GM19035 (cell line): Measurements from ENCODE around the gene OR7G3.

Experiments used
- ATAC-seq: cut with Tn5 transposase; IDR thresholded peaks from one replicate; pipeline ENCODE4 v1.9.1; 2021; ENCODE audit not compliant: unreplicated experiment

OR7G3 gene

DNA sequence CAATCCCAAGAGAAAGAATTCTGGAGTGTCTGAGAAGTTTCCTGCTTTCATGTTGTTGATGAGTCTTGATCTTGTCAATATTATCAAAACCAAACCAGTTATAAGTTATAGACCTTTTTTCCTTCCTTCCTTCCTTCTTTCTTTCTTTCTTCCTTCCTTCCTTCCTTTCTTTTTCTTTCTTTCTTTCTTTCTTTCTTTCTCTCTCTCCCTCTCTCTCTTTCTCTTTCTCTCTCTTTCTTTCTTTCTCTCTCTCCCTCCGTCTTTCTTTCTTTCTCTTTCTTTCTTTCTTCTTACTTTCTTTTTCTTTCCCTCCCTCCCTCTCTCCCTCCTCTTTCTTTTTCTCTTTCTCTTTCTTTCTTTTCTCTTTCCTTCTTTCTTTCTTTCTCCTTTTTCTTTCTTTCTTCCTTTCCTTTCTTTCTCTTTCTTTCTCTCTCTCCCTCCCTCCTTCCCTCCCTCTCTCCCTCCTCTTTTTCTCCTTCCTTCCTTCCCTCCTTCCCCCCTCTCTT is at the start of gene OR7G3:
Gene OR7G3, minus strand, starts transcription at position 51 of the 506 bp plus-strand sequence. Its CDS starts 0 bp downstream, at position 51.
- ATAC-seq: no peak

DNA sequence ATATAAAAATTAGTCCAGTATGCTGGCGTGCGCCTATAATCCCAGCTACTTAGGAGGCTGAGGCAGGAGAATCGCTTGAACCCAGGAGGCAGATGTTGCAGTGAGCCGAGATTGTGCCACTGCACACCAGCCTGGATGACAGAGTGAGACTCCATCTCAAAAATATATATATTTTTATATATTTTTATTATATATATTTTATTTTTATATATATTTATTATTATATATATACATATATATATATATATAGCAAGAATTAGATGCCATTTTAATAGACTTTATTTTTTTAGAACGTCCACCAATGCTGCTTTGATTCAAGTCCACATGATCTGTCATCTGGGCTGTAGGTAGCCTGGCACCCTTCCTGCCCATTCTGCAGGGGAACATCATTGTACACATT is 48.6 kb upstream of the OR7G3 start:
- ATAC-seq: no peak

DNA sequence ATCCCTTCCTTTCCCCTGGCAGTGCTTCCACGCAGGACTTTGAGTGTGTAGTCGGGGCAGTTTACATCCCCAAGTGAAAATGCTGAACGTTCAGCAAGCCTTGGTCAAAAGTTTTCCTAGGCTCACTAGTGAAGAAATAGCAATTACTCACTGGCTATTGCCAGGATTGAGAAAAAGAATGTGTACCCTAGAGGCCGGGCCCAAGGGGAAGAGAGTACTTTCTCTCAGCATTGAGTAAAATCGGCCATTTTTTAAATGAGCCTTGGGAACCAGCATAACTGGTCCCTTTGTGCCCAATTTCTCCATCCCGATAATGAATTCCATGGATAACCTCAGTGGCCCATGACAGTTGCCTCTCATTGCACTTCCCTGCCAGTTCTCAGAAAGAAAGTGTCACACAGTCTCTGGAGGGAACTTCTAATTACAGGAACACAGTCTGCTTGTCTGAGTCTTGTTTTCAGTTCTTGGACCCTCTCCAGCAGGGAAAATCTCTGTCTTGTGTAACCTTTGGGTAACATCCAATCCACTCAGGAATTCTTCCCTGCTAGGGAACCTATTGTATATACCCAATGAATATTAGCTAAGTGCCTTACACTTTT is 44.7 kb upstream of the OR7G3 start:
- no peak for ATAC-seq

DNA sequence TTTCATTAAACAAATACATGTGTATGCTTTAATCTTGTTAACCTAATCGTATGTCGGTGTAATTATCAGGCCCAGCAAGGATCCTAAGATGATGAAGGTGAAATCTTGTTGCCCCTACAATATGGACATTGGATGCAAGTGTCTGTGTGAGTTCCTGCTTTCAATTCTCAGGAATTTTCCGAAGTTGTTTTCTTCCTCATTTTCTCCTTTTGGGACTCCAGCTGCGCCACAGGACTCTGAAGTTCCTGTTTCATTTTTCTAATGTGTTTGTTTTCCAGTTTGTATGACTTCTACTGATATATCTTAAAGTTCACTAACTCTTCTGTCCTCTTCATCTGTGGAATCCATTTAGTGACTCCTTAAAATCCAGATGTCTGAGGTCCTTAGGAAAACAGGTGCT is 40.1 kb upstream of the OR7G3 start:
- no peak for ATAC-seq

DNA sequence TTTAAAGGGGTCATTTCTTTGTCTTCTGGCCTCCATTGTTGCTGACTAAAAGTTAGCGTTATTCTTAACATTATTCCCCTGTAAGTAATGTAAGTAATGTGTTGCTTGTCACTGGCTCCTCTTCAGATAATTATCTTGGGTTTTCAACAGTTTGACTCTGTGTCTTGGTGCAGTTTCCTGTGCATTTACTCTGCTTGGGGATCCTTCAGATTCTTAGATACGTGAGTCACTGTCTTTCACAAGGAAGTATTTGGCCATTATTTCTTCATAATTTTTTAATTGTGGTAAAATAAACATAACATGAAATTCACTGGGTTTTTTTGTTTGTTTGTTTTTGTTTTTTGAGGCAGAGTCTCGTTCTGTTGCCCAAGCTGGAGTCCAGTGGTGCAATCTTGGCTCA is 38.5 kb upstream of the OR7G3 start:
- ATAC-seq: no peak

DNA sequence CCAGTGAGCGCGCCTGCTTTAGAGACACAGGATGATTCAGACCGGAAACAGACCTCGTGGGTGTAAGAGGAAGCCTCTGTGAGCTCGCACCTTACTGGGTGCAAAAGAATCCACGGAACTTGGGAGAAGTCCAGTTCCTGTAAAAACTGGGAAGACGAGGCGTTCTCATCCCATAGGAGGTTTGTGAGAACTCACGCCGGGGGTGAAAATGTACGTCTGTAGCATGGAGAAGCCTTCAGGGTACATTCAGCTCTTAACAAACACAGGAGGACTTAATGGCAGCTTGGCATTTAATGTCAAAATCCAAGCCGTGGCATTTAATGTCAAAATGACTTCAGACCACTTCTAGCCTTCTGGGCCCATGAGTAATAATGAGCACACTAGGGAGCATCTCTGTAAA is 34.7 kb upstream of the OR7G3 start:
- no peak for ATAC-seq

DNA sequence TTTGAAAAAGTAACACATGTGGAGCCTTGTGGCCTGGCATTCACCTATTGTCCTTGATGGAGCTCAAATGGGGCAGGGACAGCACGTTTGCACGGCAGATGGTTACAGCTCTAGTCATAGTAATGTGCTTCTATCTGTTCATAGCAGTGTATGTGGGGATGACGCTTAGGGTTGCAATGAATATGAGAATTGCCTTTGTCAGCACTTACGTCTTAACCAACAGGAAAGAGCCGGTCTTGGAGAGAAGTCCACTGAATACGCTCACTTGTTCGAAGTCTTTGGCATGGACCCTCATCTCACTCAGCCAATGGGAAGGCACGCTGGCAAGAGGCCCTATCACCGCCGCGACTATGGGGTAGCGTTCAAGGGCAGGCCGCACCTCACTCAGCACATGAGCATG is 33.1 kb upstream of the OR7G3 start:
- ATAC-seq: no peak

DNA sequence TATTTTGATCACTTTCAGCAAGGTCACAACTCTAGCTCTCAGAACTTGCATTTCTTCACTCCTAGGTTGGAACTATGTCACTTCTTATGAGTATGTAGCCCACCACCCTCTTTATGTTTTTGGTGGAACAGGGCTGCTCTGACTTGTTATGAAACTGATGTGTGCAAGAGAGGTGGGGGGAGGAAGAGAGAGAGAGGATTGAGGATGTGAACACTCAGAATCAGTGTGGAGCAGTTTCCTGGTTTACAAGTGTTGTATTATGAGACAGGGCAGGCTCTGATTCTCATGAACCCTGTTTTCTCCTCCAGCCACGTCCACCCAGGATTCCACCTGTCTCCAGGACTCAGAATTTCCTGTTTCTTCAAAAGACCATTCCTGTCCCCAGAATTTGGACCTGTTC is 29.6 kb upstream of the OR7G3 start:
- ATAC-seq: no peak

DNA sequence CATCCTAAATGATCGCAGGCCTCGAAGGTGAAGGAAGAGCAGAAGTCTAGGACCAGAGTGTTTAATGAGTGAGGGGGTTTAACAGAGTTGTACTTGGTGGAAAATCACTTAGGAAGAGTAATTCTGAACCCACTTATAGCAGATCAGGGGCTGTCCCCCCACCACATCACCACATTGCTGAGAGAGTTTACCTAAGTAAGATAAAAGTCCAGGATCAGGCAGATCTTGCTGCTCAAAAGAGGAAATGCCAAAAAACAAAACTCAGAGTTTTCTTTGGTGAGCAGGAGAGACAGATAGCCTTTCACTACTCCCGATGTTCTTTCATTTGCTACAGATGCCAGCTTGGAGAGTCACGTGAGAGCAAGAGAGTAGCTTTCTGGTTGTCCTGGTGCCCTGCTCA is 28.8 kb upstream of the OR7G3 start:
- no peak for ATAC-seq

DNA sequence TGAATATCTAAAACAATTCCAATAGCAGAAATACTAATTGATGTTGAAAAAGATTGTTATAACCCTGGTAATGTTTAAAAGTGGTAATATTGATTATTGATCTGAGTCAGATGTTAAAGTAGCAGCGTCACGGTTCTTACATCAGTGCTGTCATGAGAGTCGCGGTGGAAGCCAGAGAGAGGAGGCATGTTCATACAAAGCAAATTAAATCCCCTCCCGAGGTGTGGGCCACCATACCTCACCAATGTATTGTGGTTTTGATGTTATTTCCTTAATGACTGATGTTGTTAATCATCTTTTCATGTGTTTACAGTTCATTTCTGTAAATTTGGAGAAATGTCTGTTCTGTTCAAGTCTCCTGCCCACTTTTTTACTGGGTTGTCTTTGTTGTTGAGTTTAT is 24.6 kb upstream of the OR7G3 start:
- no peak for ATAC-seq

DNA sequence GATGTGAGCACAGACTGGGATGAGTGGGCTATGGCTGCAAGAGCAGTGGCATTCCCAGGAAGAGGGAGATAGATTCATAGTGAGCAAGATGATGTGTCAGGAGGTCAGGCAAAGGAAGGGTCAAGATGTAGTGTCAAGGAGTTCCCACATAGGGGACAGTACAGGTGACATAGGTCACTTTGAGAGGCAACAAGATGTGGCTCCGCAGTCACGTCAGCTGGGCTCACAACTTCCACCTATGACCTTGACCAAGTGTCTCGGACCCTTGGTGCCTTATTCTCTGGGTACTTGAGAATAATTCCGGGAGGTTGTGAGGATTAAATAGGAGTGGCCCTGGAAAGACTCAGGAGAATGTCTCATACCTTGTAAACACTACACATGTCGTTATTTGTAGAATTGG is 23.9 kb upstream of the OR7G3 start:
- no peak for ATAC-seq

DNA sequence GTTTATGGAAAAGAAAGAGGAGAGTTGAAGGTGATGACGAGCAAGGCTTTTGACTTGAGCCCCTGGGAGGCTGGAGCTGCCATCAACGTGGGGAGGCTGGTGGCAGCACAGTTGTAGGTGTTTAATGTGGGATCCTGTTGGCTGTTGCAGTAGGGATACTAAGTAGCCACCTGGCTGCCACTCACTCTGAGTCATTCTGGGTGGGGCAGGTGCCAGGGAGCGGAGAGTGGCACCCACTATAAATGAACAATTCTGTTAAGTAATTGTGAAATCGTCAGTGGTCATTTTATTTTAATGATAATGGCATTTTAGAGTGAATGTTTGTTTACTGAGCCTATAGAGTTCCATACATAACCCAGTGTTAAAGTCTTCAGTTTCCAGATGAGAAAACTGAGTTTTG is 23.2 kb upstream of the OR7G3 start:
- ATAC-seq: no peak

DNA sequence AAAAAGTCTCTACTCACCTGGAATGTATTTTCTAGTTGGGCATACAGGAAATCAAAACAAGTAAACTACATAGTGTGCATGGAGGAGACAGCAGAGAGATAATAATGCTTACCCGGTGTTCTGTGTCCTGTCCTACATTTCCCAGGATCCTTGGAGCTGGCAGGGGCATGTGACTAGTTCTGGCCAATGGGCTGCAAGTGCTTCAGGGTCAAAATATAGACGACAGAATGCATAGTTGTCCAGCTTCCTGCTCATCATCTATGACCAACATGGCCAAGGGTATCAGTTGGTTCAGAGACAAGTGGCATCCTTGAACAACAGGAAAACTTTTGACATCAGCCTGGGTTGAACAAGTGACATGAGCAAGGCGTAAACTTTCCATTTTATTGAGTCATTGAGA is 21.9 kb upstream of the OR7G3 start:
- ATAC-seq: no peak

DNA sequence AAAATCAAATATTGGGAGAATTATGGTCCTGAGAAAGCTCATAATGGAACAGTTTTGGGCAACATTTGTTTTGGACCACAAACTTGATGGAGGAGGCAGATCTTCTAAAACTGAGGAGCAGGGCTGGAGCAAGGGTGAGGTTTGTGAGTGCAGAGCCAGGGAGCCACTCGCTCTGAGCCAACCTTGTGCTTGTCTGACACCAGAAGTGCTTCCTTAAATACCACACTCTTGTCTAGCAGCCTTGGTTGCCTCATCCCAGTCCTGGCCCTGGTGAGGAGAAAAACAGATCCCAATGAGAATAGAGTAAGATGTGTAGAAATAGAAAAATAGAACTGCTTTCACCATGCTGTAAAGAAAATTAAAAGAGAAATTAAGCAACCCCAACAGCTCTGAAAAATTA is 20.1 kb upstream of the OR7G3 start:
- ATAC-seq: no peak

DNA sequence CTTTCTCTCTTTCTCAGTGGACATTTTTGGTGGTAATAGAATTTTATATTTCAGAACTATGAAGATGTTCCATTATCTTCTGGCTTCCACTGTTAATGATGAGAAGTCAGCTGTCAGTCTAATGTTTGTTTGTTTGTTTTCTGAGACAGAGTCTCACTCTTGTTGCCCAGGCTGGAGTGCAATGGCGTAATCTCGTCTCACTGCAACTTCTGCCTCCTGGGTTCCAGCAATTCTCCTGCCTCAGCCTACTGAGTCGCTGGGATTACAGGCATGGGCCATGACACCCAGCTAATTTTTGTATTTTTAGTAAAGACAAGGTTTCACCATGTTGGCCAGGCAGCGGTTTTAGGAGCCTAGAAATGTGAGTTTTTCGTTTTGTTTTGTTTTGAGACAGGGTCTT is 18.2 kb upstream of the OR7G3 start:
- ATAC-seq: no peak

DNA sequence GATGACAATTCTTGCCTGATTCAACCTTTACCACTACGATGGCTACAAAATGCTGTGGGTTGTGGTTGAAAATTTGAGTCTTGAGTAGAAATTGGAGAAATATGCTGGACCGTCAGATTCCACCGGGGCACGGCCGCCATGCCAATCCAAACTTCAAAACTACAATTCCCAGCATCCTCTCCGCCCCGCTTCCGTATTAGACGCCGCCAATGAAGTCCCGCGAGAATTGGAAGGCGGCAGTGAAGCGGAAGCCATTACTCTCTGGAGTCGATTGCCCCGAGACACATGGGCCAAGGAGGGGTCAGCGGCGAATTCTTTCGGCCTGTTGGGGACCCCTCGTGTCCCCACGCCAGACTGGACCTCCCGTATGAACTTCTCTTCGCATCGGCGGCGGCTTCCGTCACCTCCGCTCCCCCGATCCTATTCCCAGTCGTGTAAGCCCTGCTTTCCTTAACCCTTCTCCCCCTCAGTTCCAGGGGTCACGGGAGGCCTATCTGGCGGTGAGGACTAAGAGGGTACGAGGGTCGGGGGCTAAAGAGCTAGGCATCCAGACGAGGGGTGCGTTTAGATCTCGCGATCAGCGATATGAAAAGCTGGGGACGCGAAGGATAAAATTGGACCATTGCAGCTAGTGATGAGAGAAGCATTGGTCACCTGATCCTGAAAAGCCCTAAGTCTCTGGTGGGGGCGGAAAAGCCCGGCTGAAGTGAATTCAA is 13.6 kb upstream of the OR7G3 start, which contains the start of gene ZNF317:
Gene ZNF317, plus strand, starts transcription at position 239 of the 716 bp plus-strand sequence. CDS start 15,620 bp downstream, outside the sequence.
- ATAC-seq: peak; percentile 91

DNA sequence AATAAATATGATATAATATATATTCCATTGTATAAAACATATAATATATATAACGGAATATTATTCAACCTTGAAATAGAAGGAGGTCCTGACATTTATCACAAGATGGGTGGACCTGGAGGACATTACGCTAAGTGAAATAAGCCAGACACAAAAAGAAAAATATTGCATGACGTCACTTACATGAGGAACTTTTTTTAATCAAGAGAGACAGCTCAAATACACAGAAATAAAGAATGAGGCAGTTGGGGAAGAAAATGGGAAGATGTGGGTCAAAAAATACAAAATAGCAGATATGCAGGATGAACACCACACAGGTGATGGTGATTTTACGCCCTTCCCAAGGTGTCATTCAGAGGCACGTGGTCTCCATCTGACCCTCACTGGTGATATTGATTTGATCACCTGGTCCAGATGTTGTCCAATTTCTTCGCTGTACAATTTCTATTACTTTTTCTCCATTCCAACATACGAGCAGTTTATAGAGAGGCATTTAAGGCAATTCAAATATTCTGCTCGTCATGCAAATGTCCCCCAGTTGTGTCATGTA is 12.9 kb upstream of the OR7G3 start:
- ATAC-seq: peak; percentile 8

DNA sequence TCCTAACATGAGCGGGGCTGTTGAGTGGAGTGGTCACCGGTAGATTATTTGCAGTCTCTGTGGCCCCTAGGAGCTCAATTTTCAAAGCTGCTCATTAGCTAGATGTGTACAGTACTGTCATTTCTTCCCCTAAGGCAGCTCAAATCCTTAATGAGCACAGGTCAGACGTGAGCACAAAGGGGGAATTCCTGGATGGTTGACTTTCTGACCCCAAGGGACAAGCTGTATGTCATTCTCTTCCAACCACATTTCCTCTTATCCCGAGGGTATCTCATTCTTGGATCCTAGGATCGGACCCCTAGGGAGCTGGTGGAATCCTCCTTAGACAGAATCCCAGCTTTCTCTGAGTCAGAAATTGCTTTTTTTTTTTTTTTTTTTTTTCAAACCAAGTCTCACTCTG is 5.7 kb upstream of the OR7G3 start:
- no peak for ATAC-seq

DNA sequence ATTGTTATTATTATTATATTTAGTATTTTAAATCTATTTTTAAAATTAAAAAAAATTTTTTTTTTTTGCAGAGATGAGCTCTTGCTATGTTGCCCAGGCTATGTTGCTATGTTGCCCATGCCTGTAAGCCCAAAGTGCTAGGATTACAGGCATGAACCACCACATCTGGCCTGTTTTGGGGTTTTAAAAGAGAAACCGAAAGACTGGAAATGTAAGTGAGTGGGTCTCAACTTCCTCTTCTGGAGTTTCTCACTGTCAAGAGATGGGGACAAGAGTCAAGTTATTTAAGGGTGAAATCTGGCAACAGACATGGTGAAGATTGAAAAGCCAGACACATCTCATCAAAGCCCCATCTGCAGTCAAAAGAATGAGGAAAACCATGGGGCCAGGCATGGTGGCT is 4.2 kb upstream of the OR7G3 start:
- ATAC-seq: no peak

DNA sequence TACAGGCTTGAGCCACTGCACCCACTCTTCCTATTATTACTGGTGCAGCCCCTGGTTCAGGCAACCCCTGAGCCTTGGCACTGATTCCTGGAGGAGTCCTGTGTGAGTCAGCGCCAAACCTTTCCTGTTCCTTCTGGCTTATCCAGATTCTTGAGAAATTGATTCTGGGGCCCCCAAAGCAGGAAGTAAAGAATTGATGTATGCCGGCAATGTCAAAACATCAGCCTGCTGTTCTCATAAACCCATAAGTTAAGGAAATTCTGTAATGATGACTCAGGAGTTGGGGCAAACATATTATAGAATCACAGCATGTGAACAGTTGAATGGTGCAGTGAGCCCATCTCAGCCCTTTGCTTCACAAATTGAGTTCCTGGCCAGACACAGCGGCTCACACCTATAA is 1.4 kb upstream of the OR7G3 start:
- no peak for ATAC-seq

DNA sequence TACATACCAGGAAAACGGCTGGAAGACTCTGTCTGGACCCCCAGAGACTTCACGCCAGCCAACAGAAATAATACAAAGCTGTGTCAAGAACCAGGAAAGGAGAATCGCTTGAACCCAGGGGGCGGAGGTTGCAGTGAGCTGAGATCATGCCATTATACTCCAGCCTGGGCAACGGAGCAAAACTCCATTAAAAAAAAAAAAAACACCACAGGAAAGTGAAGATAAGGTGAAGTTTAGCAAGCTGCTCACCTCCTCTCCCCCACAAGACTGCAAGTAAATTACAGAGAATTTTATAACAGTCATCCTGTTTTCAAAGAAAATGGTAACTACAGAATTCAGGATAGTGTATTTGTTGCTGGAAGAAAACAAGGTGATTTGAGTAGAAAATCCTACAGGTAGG is 10.2 kb downstream of the OR7G3 start:
- no peak for ATAC-seq

DNA sequence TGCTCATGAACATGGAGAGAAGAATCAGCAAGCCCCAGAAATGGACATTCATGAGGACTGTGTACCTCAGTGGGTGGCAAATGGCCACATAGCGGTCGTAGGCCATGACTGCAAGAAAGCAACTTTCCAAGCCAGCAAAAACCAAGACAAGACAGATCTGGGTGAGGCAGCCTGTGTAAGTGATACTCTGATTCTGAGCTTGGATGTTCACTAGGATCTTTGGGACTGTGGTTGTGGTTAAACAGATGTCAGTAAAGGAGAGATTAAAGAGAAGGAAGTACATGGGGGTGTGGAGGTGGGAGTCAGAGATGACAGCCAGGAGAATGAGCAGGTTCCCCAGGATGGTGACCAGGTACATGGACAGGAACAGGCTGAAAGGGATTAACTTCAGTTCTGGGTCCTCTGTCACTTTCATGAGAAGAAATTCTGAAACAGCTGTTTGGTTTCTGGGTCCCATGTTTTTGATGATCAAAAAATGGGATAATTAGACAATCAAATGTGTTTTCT is 11.4 kb downstream of the OR7G3 start, which contains the start of gene OR7G1:
Gene OR7G1, minus strand, starts transcription at position 457 of the 507 bp plus-strand sequence. Its CDS starts 0 bp downstream, at position 457.
- ATAC-seq: no peak
